Stimulated activated CD4-positive, alpha-beta T cell treated with anti-CD3 and anti-CD28 coated beads, Interleukin-12 subunit alpha, Interleukin-12 subunit beta, amount 100 ng/mL, for 4 hours (primary cell): ENCODE measurements around the gene VWA5B1.

ENCODE experiments used
- DNase-seq: peaks from one replicate; pipeline ENCODE4 v3.0.0-alpha.2; 2020

The VWA5B1 gene

DNA sequence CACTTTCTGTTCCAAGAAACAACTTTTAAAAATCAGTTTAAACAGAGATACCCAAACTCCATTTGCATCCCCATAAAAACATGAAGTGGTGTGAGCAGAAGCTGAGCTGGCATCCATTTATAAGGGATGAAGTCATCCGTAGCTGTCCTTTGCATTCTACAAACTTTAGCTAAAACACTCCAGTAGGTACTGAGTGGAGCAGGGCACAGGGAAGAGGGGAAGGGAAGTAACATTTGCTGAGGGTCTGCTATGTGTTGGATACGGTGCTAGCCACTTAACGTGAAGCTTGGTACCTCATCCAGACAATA, 32.9 kb downstream of the VWA5B1 start:
- DNase-seq, result no peak

DNA sequence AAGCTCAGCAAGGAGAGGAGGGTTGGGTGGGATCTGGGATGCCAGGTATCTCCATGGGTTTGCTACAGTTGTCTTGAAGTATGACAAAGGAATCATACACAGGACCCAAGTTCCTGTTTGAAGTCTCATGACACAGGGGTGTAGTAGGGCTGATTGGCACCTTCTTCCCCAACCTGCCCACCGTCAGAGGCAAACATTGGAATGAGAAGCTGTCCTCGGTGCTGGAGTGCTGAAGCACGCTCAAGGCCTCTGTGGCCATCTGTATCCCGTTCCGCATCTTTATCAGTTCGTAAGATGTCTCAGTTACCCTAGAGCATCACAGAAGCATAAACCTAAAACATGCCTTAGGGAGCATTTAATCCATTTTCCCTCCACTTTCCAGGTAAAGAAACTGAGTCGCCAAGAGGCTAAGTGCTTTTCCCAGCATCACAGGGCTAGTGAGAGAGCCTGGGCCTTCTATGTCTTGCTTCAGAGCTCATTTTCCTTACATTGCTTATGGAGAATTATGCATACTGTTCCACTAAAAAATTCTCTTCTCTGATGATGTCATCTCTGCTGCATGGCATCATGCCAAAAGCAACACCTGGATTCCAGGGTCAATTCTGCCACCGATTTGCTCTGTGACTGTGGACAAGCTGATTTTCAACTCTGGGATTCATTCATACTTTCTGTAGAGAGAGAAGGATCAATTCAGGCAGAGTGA, 34.2 kb downstream of the VWA5B1 start:
- DNase-seq, result no peak

- no peak for DNase-seq
Observed at GRCh38 chr1:20325407-20325843, 34.8 kb downstream of the VWA5B1 start.

- no peak for DNase-seq
Observed at GRCh38 chr1:20325844-20326420, 35.3 kb downstream of the VWA5B1 start.

- no peak for DNase-seq
Observed at GRCh38 chr1:20327467-20327866, 36.8 kb downstream of the VWA5B1 start.

GRCh38 chr1:20328201-20328600, 37.5 kb downstream of the VWA5B1 start:
- DNase-seq, result no peak

DNA sequence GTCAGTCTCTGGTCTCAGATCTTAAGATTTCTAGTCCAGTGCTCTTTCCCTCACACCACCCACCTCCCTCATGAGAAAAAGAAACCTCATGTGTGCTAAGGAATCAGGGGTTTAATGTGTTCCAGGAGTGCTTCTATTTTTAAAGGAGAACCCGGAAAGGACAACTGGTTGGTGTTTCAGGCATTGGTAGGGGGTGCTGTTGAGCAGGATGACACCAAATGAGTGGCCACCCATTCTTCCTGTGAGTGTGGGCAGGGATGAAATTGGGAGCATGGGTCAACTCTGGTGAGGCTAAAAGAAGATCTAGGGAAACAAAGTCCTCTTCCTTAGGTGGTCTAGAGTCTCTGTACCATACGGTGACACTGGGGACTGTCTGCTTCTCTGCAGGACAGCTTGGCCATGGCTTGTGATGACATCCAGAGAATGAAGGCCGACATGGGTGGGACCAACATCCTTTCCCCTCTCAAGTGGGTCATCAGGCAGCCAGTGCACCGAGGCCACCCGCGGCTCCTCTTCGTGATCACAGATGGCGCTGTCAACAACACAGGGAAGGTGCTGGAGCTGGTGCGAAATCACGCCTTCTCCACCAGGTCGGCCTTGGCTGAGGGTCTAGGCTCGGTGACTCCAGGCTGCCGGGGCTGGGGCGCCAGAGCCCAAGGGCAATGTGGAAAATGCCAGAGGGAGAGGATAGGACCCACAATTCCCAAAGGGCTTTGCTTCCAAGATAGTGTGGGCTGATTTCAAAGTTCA, 39.3 kb downstream of the VWA5B1 start:
- DNase-seq, result no peak

DNA sequence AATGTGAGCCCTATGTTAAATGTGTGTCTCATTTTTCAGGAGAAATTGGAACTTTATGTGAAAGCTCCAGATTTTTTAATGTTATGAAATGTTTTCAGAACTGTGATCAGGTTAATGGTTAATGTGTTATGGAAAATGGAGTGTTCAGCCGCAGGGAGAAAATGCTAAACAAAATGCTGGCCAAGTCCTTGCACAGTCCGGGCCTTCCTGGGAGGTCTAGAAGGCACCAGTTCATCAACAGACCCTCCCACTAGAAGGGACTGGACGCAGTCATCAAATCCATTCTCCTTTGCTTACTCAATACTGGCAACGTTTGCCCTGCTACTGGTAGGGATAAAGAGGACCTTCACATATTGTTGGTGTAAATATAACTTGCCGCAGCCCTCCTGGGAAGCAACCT, 43.4 kb downstream of the VWA5B1 start:
- no peak for DNase-seq

DNA sequence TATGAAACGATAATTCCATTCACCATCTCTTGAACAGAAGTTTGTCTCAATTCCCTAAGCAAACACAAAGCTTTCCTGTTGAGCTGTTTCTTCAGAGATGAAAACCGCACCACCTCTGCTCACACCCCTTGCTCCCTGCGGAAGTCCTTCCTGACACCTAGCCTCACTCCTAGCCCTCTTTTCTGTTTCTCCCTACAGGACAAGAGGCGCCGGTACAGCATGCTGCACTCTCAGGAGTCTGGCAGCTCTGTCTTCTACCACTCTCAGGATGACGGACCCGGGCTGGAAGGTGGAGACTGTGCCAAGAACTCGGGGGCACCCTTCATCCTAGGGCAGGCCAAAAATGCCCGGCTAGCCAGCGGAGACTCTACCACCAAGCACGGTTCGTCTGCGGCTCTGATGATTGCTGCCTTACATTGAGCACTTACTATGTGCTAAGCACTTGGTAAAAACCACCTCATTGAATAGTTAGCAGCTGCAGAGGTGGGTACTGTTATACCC, 45.5 kb downstream of the VWA5B1 start:
- no peak for DNase-seq

DNA sequence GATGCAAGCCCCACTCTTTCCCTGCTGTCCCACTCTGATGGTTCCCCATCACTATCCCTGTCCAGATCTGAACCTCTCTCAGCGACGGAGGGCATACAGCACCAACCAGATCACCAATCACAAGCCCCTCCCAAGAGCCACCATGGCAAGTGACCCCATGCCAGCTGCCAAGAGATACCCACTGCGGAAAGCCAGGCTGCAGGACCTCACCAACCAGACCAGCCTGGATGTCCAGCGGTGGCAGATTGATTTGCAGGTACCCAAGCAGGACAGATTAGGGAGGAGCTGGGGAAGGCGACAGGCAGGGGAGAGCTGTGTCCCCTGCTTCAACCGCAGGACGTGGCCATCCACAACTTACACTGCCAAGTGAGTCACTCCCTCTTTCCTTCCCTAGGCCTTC, 46.9 kb downstream of the VWA5B1 start:
- DNase-seq, result no peak

- DNase-seq, result no peak
Observed at GRCh38 chr1:20339811-20340457, 49.3 kb downstream of the VWA5B1 start.

- no peak for DNase-seq
Observed at GRCh38 chr1:20342294-20343148, 51.8 kb downstream of the VWA5B1 start.

GRCh38 chr1:20343149-20343937, 52.7 kb downstream of the VWA5B1 start:
- DNase-seq, result peak; percentile 38

- no peak for DNase-seq
Observed at GRCh38 chr1:20343938-20344302, 53.2 kb downstream of the VWA5B1 start.

- DNase-seq, result no peak
Observed at GRCh38 chr1:20344738-20345137, 54.1 kb downstream of the VWA5B1 start.

DNA sequence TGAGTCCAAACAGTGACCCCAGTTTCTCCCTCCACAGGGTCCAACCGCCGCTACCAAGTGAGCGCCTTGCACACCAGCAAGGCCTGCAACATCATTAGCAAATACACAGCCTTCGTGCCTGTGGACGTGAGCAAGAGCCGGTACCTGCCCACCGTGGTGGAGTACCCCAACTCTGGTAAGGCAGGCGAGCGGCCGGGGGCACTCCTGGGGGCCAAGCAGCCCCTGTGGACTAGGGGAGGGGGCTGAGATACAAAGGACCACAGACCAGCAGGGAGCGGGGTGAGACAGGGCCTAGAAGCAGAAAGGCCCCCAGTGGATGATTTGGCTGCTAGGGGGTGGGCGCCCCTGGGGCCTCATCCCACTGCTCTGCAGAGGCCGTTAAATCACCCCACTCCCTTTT, 54.7 kb downstream of the VWA5B1 start:
- DNase-seq, result no peak

- DNase-seq, result no peak
Observed at GRCh38 chr1:20346433-20346832, 55.8 kb downstream of the VWA5B1 start.

DNA sequence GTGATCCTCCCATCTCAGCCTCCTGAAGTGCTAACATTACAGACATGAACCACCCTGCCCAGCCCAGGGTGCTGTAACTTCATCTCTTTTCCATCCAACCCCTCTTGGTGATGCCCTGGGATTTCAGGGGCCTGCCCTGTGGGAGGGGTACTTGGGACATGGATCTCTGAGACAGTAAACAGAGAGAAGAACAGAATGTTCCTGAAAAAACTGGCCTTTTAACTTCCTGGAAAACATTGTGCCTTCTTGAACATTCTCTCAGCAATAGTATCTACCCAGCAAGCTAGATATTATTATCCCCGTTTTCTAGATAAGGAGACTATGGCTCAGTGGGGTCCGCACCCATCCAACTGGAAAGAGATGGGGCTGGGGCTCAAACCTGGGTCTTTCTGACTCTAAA, 57.0 kb downstream of the VWA5B1 start:
- DNase-seq, result no peak

DNA sequence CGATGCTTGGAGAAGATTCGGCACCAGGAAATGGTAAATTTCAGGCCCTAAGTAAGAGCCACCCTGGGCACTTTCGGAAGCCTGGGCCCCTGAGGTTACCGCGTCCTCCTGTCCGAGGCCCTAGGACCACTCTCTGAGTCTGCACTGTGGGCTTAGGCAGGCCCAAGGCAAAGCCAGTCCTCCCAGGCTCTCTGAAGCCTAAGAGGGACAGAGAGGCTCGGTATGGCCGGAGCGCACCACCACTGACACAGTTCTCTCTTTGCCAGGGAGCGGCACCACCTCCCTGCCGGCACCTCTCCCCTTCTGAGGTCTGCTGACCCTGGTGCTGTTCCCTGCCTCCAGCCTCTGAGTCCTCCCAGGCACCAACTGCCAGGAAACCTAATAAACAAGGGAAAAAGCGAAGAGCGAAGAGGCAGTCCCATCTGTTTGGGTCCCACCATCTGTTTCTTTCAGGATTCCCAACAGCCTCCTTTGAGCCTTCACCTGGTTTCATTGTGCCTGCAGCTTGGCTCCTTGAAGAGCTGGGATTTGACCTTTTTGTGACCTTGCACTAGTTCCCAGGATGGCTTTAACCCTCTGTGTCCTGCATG, 57.7 kb downstream of the VWA5B1 start:
- DNase-seq, result no peak

GRCh38 chr1:20349561-20349960, 58.9 kb downstream of the VWA5B1 start:
- no peak for DNase-seq

GRCh38 chr1:20349971-20350370, 59.3 kb downstream of the VWA5B1 start:
- DNase-seq, result no peak

- DNase-seq, result no peak
Observed at GRCh38 chr1:20350421-20350820, 59.7 kb downstream of the VWA5B1 start.
